Fibroblast of lung (primary cell): ENCODE data around the gene EPB41L5.

ENCODE experiments used
- CTCF ChIP-seq, 2 donors: IDR thresholded peaks in 1 of 2; conservative IDR thresholded peaks in 1 of 2; 1 replicate in 1 of 2; 2 replicates in 1 of 2; pipeline ENCODE4 v1.5.1; 2011 to 2012; ENCODE audit warnings: low read length in 2 of 2, control low read depth in 1 of 2, inconsistent platforms in 1 of 2, low read depth in 1 of 2, mild to moderate bottlenecking in 1 of 2
- EZH2 ChIP-seq: IDR thresholded peaks from 2 replicates; pipeline ENCODE4 v1.5.1; 2012; ENCODE audit warnings: low read length, control low read depth, mild to moderate bottlenecking; ENCODE audit errors: missing control alignments

- no peak for TF ChIP-seq CTCF (conservative IDR thresholded peaks at IDR 0.05 in 1 of 2, IDR thresholded peaks at IDR 0.05 in 1 of 2; ENCODE audit: low read depth in 1 of 2, low read length in 2 of 2)
- no peak for TF ChIP-seq EZH2
Measured at GRCh38 chr2:120077896-120078295, 65.0 kb downstream of the EPB41L5 start.
